SU-DHL-6 (cell line): Measurements from ENCODE around the gene RFTN1.
"Not testable (repeated sequence)": the region's sequence is repeated elsewhere in the genome, so short reads cannot be mapped to it uniquely, and the experiment has no call there.

Experiments
- EZH2phosphoT487 ChIP-seq: fragments of 200-600 bp; sonication (generic), shearing (Covaris generic); conservative IDR thresholded peaks from 2 replicates; pipeline ENCODE4 v1.6.1; 2018; ENCODE audit warnings: mild to moderate bottlenecking, antibody characterized with exemption, low read length, moderate library complexity, mixed read lengths
- TF ChIP-seq, protein P1 (sequence below): fragments of 200-600 bp; sonication (generic); IDR thresholded peaks from one replicate; pipeline ENCODE4 v1.5.1; 2017; ENCODE audit warnings: antibody characterized with exemption, mild to moderate bottlenecking, low read length, moderate library complexity; ENCODE audit not compliant: insufficient read depth, poor library complexity, severe bottlenecking

DNA sequence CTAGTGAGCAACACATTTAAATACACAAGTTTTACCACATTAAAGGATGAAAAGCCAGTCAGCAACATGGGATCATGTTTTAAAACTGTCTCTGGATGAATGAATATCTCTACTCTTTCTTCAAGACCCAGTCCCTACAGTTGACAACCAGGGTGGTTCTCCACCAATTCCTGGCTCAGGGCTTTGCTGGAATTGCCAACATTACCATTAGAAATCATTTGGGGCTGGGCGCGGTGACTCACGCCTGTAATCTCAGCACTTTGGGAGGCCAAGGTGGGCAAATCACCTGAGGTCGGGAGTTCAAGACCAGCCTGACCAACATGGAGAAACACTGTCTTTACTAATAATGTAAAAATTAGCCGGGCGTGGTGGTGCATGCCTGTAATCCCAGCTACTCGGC, 203.0 kb downstream of the RFTN1 start:
- TF ChIP-seq, protein P1, sequence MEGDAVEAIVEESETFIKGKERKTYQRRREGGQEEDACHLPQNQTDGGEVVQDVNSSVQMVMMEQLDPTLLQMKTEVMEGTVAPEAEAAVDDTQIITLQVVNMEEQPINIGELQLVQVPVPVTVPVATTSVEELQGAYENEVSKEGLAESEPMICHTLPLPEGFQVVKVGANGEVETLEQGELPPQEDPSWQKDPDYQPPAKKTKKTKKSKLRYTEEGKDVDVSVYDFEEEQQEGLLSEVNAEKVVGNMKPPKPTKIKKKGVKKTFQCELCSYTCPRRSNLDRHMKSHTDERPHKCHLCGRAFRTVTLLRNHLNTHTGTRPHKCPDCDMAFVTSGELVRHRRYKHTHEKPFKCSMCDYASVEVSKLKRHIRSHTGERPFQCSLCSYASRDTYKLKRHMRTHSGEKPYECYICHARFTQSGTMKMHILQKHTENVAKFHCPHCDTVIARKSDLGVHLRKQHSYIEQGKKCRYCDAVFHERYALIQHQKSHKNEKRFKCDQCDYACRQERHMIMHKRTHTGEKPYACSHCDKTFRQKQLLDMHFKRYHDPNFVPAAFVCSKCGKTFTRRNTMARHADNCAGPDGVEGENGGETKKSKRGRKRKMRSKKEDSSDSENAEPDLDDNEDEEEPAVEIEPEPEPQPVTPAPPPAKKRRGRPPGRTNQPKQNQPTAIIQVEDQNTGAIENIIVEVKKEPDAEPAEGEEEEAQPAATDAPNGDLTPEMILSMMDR: not testable (repeated sequence)
- not testable (repeated sequence) for TF ChIP-seq EZH2phosphoT487
